Activated CD4-positive, alpha-beta T cell treated with anti-CD3 and anti-CD28 coated beads, Interleukin-2, amount 50 U/mL, for 24 hours (primary cell): ENCODE results near the gene KIAA1614.
"Not testable (repeated sequence)": the region's sequence is repeated elsewhere in the genome, so short reads cannot be mapped to it uniquely, and the experiment has no call there.

ENCODE experiments used
- DNase-seq, 2 donors: peaks; one replicate each; pipeline ENCODE4 v3.0.0-alpha.2; 2020; ENCODE audit warnings: low read depth in 1 of 2, low spot score in 1 of 2

KIAA1614 gene

GRCh38 chr1:180945151-180945550 is 32.5 kb downstream of the KIAA1614 start:
- DNase-seq, result no peak

- no peak for DNase-seq
Observed at GRCh38 chr1:180945551-180945950, 32.9 kb downstream of the KIAA1614 start.

- no peak for DNase-seq
Observed at GRCh38 chr1:180946056-180946455, 33.4 kb downstream of the KIAA1614 start.

GRCh38 chr1:180946541-180947498 is 34.1 kb downstream of the KIAA1614 start:
- DNase-seq, result no peak

GRCh38 chr1:180947499-180947885 is 34.8 kb downstream of the KIAA1614 start:
- DNase-seq, result no peak

- DNase-seq, result no peak
Observed at GRCh38 chr1:180947901-180948640, 35.4 kb downstream of the KIAA1614 start.

GRCh38 chr1:180948641-180949615 is 36.2 kb downstream of the KIAA1614 start:
- no peak for DNase-seq

GRCh38 chr1:180949616-180950000 is 36.9 kb downstream of the KIAA1614 start:
- no peak for DNase-seq

- DNase-seq, result no peak
Observed at GRCh38 chr1:180950321-180950720, 37.6 kb downstream of the KIAA1614 start.

GRCh38 chr1:180951186-180951745 is 38.6 kb downstream of the KIAA1614 start:
- DNase-seq, result no peak

GRCh38 chr1:180951836-180952656 is 39.3 kb downstream of the KIAA1614 start:
- DNase-seq, result no peak

- DNase-seq, result no peak
Observed at GRCh38 chr1:180952657-180953013, 39.9 kb downstream of the KIAA1614 start.

GRCh38 chr1:180953291-180954004 is 40.8 kb downstream of the KIAA1614 start:
- DNase-seq, result no peak

- DNase-seq, result peak; percentile 29 to 48
Observed at GRCh38 chr1:180954005-180954800, 41.5 kb downstream of the KIAA1614 start.

GRCh38 chr1:180954801-180955165 is 42.1 kb downstream of the KIAA1614 start:
- DNase-seq, result no peak

GRCh38 chr1:180956028-180956640 is 43.4 kb downstream of the KIAA1614 start:
- no peak for DNase-seq

- not testable (repeated sequence) for DNase-seq
Observed at GRCh38 chr1:180959620-180960019, 46.9 kb downstream of the KIAA1614 start.

GRCh38 chr1:180961622-180962021 is 48.9 kb downstream of the KIAA1614 start:
- no peak for DNase-seq
